GM23248 (cell line): Measurements from ENCODE around the gene COL6A5.

Experiments
- EZH2 ChIP-seq: fragments of 200-600 bp; sonication (generic); IDR thresholded peaks from 2 replicates; pipeline ENCODE4 v1.6.1; 2018; ENCODE audit warnings: antibody characterized with exemption, mild to moderate bottlenecking; ENCODE audit not compliant: insufficient read depth, poor library complexity, severe bottlenecking
- EZH2phosphoT487 ChIP-seq: fragments of 200-600 bp; sonication (generic); IDR thresholded peaks from 2 replicates; pipeline ENCODE4 v1.6.1; 2018; ENCODE audit warnings: antibody characterized with exemption, moderate library complexity, mild to moderate bottlenecking, low read depth; ENCODE audit not compliant: insufficient read depth

DNA sequence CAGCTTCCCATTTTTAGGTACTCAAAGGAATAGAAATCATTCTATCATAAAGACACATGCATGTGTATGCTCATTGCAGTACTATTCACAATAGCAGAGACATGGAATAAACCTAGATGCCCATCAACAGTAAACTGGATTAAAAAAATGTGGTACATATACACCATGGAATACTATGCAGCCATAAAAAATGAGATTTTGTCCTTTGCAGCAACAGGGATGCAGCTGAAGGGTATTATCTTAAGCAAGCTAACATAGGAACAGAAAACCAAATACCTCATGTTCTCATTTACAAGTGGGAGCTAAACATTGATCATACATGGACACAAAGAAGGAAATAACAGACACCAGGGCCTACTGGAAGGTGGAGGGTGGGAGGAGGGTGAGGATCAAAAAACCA, 33.1 kb upstream of the COL6A5 start:
- TF ChIP-seq EZH2 (no peak), EZH2phosphoT487 (no peak)
